GM21515 (cell line): Measurements from ENCODE around the gene PKP1.

Source experiments
- ATAC-seq: cut with Tn5 transposase; IDR thresholded peaks from one replicate; pipeline ENCODE4 v1.9.1; 2021; ENCODE audit not compliant: unreplicated experiment

PKP1 gene

GRCh38 chr1:201361652-201362504 lies 78.6 kb downstream of the PKP1 start:
- no peak for ATAC-seq

- ATAC-seq: no peak
Observed at GRCh38 chr1:201362906-201363305, 79.6 kb downstream of the PKP1 start.

GRCh38 chr1:201363467-201363866 lies 80.2 kb downstream of the PKP1 start:
- no peak for ATAC-seq

- no peak for ATAC-seq
Observed at GRCh38 chr1:201364808-201365105, 81.5 kb downstream of the PKP1 start.

GRCh38 chr1:201365251-201365650 lies 81.9 kb downstream of the PKP1 start:
- no peak for ATAC-seq

- ATAC-seq: no peak
Observed at GRCh38 chr1:201366696-201367095, 83.4 kb downstream of the PKP1 start.

- ATAC-seq: no peak
Observed at GRCh38 chr1:201369209-201369608, 85.9 kb downstream of the PKP1 start.

GRCh38 chr1:201370500-201370899 lies 87.2 kb downstream of the PKP1 start:
- ATAC-seq: no peak

- no peak for ATAC-seq
Observed at GRCh38 chr1:201371276-201371675, 88.0 kb downstream of the PKP1 start.

GRCh38 chr1:201371792-201372191 lies 88.5 kb downstream of the PKP1 start:
- ATAC-seq: no peak

- ATAC-seq: no peak
Observed at GRCh38 chr1:201374364-201374763, 91.1 kb downstream of the PKP1 start.

GRCh38 chr1:201375169-201375568 lies 91.9 kb downstream of the PKP1 start:
- ATAC-seq: no peak

- ATAC-seq: no peak
Observed at GRCh38 chr1:201376107-201376463, 92.8 kb downstream of the PKP1 start.

GRCh38 chr1:201376464-201377374 lies 93.4 kb downstream of the PKP1 start:
- peak; percentile 53 for ATAC-seq

GRCh38 chr1:201377611-201378092 lies 94.3 kb downstream of the PKP1 start, which contains the start of gene TNNT2:
Gene TNNT2, minus strand, starts transcription at chr1:201377680. Its CDS starts 4,426 bp downstream, at chr1:201373254.
- no peak for ATAC-seq

GRCh38 chr1:201378804-201379203 lies 95.5 kb downstream of the PKP1 start:
- no peak for ATAC-seq

GRCh38 chr1:201379733-201380242 lies 96.5 kb downstream of the PKP1 start:
- no peak for ATAC-seq

- ATAC-seq: no peak
Observed at GRCh38 chr1:201381130-201381529, 97.8 kb downstream of the PKP1 start.
